Spleen (tissue), 7 donors: Measurements from ENCODE around the gene FBXO10.

ENCODE experiments used
- POLR2A ChIP-seq, 3 donors: fragments of 450-650 bp; IDR thresholded peaks; one replicate each; pipeline ENCODE4 v1.5.1; 2017; ENCODE audit warnings: antibody characterized with exemption in 3 of 3, mild to moderate bottlenecking in 1 of 3
- POLR2AphosphoS5 ChIP-seq, 3 donors: sonication (generic); formaldehyde crosslinking; IDR thresholded peaks; one replicate each; pipeline ENCODE4 v1.5.1; 2017; ENCODE audit warnings: antibody characterized with exemption in 3 of 3
- TF ChIP-seq, protein P1 (sequence below), 11 experiments: fragments of 200-600 bp in 7 of 11; fragments of 450-650 bp in 4 of 11; sonication (generic) in 4 of 11; IDR thresholded peaks in 8 of 11; conservative IDR thresholded peaks in 3 of 11; 1 replicate in 7 of 11; 2 replicates in 4 of 11; pipeline versions ENCODE4 v1.4.0 to v1.8.0; 2016 to 2021; ENCODE audit warnings: antibody characterized with exemption in 11 of 11, inconsistent platforms in 4 of 11, mild to moderate bottlenecking in 1 of 11
- donor health status: DM: no; HTN: no; CAD: no; lungs with moderate emphysema.
- donor health status: DM: no; HTN: no; CAD: no.
- donor health status: DM: no; HTN: no; CAD: no.

- TF ChIP-seq, protein P1, sequence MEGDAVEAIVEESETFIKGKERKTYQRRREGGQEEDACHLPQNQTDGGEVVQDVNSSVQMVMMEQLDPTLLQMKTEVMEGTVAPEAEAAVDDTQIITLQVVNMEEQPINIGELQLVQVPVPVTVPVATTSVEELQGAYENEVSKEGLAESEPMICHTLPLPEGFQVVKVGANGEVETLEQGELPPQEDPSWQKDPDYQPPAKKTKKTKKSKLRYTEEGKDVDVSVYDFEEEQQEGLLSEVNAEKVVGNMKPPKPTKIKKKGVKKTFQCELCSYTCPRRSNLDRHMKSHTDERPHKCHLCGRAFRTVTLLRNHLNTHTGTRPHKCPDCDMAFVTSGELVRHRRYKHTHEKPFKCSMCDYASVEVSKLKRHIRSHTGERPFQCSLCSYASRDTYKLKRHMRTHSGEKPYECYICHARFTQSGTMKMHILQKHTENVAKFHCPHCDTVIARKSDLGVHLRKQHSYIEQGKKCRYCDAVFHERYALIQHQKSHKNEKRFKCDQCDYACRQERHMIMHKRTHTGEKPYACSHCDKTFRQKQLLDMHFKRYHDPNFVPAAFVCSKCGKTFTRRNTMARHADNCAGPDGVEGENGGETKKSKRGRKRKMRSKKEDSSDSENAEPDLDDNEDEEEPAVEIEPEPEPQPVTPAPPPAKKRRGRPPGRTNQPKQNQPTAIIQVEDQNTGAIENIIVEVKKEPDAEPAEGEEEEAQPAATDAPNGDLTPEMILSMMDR (IDR thresholded peaks at IDR 0.05 in 8 of 11, conservative IDR thresholded peaks at IDR 0.05 in 3 of 11): no peak
- TF ChIP-seq POLR2A (IDR thresholded peaks at IDR 0.05): no peak
- TF ChIP-seq POLR2AphosphoS5 (IDR thresholded peaks at IDR 0.05): no peak
Observed at GRCh38 chr9:37504605-37505004, 71.6 kb downstream of the FBXO10 start.
